Mucosa of descending colon (tissue), 3 donors: ENCODE results near the gene PKP3. TPM values are rescaled to one million over a fixed set of nuclear protein-coding genes. Genes with fewer than 3 reads are reported as not detected.
"Not testable (repeated sequence)": the region's sequence is repeated elsewhere in the genome, so short reads cannot be mapped to it uniquely, and the experiment has no call there.

Source experiments
- ATAC-seq: fragments of 200-7000 bp; cut with Tn5 transposase; one replicate; pipeline ENCODE4 v1.9.1; 2020; ENCODE audit warnings: mild to moderate bottlenecking, moderate library complexity
- DNase-seq, 3 donors: peaks; one replicate each; pipeline ENCODE4 v3.0.0-alpha.2; 2020
- H3K36me3 ChIP-seq: fragments of 200-600 bp; one replicate; pipeline ENCODE4 v1.8.0; 2021; ENCODE audit warnings: low read depth, mild to moderate bottlenecking
- H3K4me1 ChIP-seq: fragments of 200-600 bp; one replicate; pipeline ENCODE4 v1.8.0; 2021; ENCODE audit warnings: low read depth, mild to moderate bottlenecking
- H3K4me3 ChIP-seq: fragments of 200-600 bp; one replicate; pipeline ENCODE4 v1.8.0; 2021; ENCODE audit warnings: mild to moderate bottlenecking
- H3K9me3 ChIP-seq: fragments of 200-600 bp; one replicate; pipeline ENCODE4 v1.8.0; 2021; ENCODE audit warnings: mild to moderate bottlenecking
- CTCF ChIP-seq: fragments of 200-600 bp; IDR thresholded peaks from one replicate; pipeline ENCODE4 v1.8.0; 2022; ENCODE audit warnings: antibody characterized with exemption, mild to moderate bottlenecking
- intact Hi-C, 2 donors: fragments of 100-400 bp; cut with DNase I in 1 of 2; cut with micrococcal nuclease in 1 of 2; formaldehyde crosslinking; loops; one replicate each; pipeline versions ENCODE4 v1.11.0 to v1.11.1; 2022; cut with DNase I, micrococcal nuclease
- long read RNA-seq, 2 donors: library from polyadenylated mRNA; unstranded; transcript quantifications; one replicate each; pipeline ENCODE4 v2.0.0, GENCODE V29; 2019 to 2021
- total RNA-seq, 3 donors: library from RNA; stranded (reverse); fragmentation: NEBNext Ultra II Directional in 2 of 3; extraction: Animal tissue kit (Norgen Biotek cat#: 25700) in 2 of 3; gene quantifications; one replicate each; pipeline versions ENCODE4 v1.2.1 to v1.2.4, GENCODE V29; 2021 to 2023
- donor health status: DM: no; HTN: no; CAD: no; lungs with moderate emphysema.
- donor health status: DM: no; HTN: no; CAD: no.
- donor health status: DM: no; HTN: yes; CAD: no.

PKP3 gene
- 100 to 1,000 TPM in 2 of 3 donors, 10 to 100 TPM in 1; 73.3 to 174 (median 143) TPM for total RNA-seq
- long read RNA-seq, donor 1, transcript PKP3-201 (13 exons, 2,809 nt), result major isoform, 208 of 278 reads
- long read RNA-seq, donor 1, partial matches to known transcripts, result 35 of 278 reads
- long read RNA-seq, donor 1, other reads (novel, unspliced or antisense), result 34 of 278 reads
- long read RNA-seq, donor 2, transcript PKP3-201 (13 exons, 2,809 nt), result major isoform, 131 of 145 reads
- long read RNA-seq, donor 2, partial matches to known transcripts, result 8 of 145 reads
- long read RNA-seq, donor 2, other reads (novel, unspliced or antisense), result 6 of 145 reads

- H3K36me3 ChIP-seq, result peaks cover 4% of the 10 kb centered on the region
- H3K4me3 ChIP-seq, result peak within 1 kb of the TSS; percentile 50
- no peaks in the 10 kb centered on the region for H3K9me3 ChIP-seq
- peaks cover 9% of the 10 kb centered on the region for H3K4me1 ChIP-seq
- ATAC-seq (peak; percentile 90), DNase-seq (peak; percentile 91 to 95 (median 95))
- TF ChIP-seq CTCF, result no peak
- intact Hi-C loops, result no loop called here
Measured at GRCh38 chr11:394034-394857, at the start of gene PKP3. Gene PKP3, plus strand, starts transcription at chr11:394209. Its CDS starts 84 bp downstream, at chr11:394293.

- H3K9me3 ChIP-seq, result no peaks in the 10 kb centered on the region
- no peak for TF ChIP-seq CTCF
Measured at GRCh38 chr11:344836-345578, 49.0 kb upstream of the PKP3 start.

GRCh38 chr11:346529-346928, 47.5 kb upstream of the PKP3 start:
- H3K36me3 ChIP-seq, result no peaks in the 10 kb centered on the region
- H3K4me3 ChIP-seq, result no peak overlapping the region
- peaks cover 4% of the 10 kb centered on the region for H3K4me1 ChIP-seq
- no peaks in the 10 kb centered on the region for H3K9me3 ChIP-seq
- intact Hi-C loops, result no loop called here
- DNase-seq (no peak), ATAC-seq (no peak)
- no peak for TF ChIP-seq CTCF

More at GRCh38 chr11:344836-345578, 49.0 kb upstream of the PKP3 start:
- no peak for DNase-seq
- no peaks in the 10 kb centered on the region for H3K4me1 ChIP-seq
- H3K36me3 ChIP-seq, result no peaks in the 10 kb centered on the region
- intact Hi-C loops, result no loop called here
- no peak overlapping the region for H3K4me3 ChIP-seq
- no peak for ATAC-seq

GRCh38 chr11:349270-349954, 44.6 kb upstream of the PKP3 start:
- H3K4me1 ChIP-seq, result peaks cover 18% of the 10 kb centered on the region
- H3K36me3 ChIP-seq, H3K4me3 ChIP-seq, ATAC-seq, H3K9me3 ChIP-seq, intact Hi-C loops: not testable (repeated sequence)
- peak in 1 of 3 donors; percentile 16 for DNase-seq

GRCh38 chr11:350033-350722, 43.8 kb upstream of the PKP3 start:
- H3K9me3 ChIP-seq, H3K4me3 ChIP-seq, intact Hi-C loops, H3K36me3 ChIP-seq: not testable (repeated sequence)
- peaks cover 20% of the 10 kb centered on the region for H3K4me1 ChIP-seq
- DNase-seq, result peak in 1 of 3 donors; percentile 33
- peak; percentile 61 for ATAC-seq
